ENCODE data around the gene CYB561.

DNA sequence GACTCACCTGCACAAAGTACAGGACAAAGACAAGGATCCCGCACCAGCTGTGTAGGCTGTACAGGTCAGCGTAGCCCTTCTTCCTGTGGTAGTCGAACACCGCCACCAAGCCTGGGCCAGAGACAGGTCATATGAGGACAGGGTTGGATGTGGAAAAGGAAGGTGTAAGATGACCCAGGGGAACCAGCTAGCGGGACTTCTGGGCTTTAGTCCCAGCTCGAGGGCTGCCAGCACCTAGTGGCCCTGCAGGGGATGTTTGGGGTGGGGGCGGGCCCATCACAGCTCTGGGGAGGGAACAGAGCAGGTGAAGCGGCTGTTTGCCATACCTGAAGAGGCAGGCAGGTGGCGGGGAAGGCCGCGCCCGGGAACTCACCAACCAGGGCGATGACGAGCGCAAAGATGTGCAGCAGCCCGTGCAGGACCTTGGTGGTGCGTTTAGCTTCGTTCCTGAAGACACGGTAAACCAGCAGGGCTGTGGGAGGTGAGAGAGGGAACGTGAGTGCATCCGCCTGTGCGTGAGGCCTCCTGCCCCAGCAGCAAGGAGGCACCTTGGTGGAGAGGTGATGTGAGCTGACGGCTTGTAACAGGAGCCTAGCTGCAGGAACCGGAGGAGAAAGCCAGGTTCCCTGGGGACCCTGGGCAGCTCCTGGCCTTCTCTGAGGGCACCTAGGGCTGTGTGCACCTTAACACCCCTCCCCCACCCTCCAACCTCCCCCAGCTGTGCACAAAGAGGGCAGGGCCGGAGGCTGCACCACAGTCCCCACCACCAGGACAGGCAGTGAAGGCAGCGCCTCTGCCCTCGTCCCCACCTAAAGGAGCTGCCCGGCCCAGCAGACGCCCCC, 10.2 kb downstream of the CYB561 start:
- TF ChIP-seq CTCF (IDR thresholded peaks at IDR 0.05): no peak
- no peak for TF ChIP-seq POLR2A (IDR thresholded peaks at IDR 0.05)

All from right lobe of liver (tissue), 4 donors.